Skeletal muscle tissue (tissue), 4 donors: ENCODE data around the gene COL1A2. TPM values are rescaled to one million over a fixed set of nuclear protein-coding genes. Genes with fewer than 3 reads are reported as not detected.

Source experiments
- H3K27ac ChIP-seq: one replicate; pipeline ENCODE4 v1.7.0; 2013; ENCODE audit warnings: mild to moderate bottlenecking, low read depth, low read length, inconsistent platforms
- H3K27me3 ChIP-seq, 3 donors: one replicate each; pipeline ENCODE4 v1.7.0; 2013; ENCODE audit warnings: low read length in 3 of 3; ENCODE audit not compliant: control insufficient read depth in 3 of 3, insufficient read depth in 3 of 3
- H3K36me3 ChIP-seq, 3 donors: one replicate each; pipeline ENCODE4 v1.7.0; 2013; ENCODE audit warnings: low read length in 3 of 3; ENCODE audit not compliant: control insufficient read depth in 3 of 3, insufficient read depth in 3 of 3
- H3K4me1 ChIP-seq, 3 donors: one replicate each; pipeline ENCODE4 v1.7.0; 2013; ENCODE audit warnings: low read length in 3 of 3, mild to moderate bottlenecking in 3 of 3; ENCODE audit not compliant: control insufficient read depth in 3 of 3, insufficient read depth in 3 of 3
- H3K4me3 ChIP-seq, 3 donors: one replicate each; pipeline ENCODE4 v1.7.0; 2013; ENCODE audit warnings: low read length in 3 of 3
- H3K9ac ChIP-seq, 3 donors: one replicate each; pipeline ENCODE4 v1.7.0; 2013; ENCODE audit warnings: low read length in 3 of 3, mild to moderate bottlenecking in 3 of 3, moderate library complexity in 2 of 3, low read depth in 1 of 3
- H3K9me3 ChIP-seq, 3 donors: one replicate each; pipeline ENCODE4 v1.7.0; 2013; ENCODE audit warnings: low read length in 3 of 3; ENCODE audit not compliant: control insufficient read depth in 3 of 3
- total RNA-seq: library from RNA; depleted of rRNA; stranded (reverse); fragments of >200 nt; gene quantifications from one replicate; pipeline ENCODE4 v1.2.3, GENCODE V29; 2014
- donor health status: Osteomylitis.

Gene COL1A2
- total RNA-seq, 1 donor from 2014 or later, result 6,663 TPM

GRCh38 chr7:94452239-94452638 lies 57.5 kb downstream of the COL1A2 start:
- Histone ChIP-seq H3K27me3 (no peaks in the 10 kb centered on the region), H3K9me3 (no peaks in the 10 kb centered on the region), H3K4me3 (no peak overlapping the region), H3K27ac (no peak overlapping the region), H3K4me1 (peaks cover 0 to 3% (median 0%) of the 10 kb centered on the region in 3 donors), H3K36me3 (no peaks in the 10 kb centered on the region), H3K9ac (no peak overlapping the region)

GRCh38 chr7:94453898-94454297 lies 59.2 kb downstream of the COL1A2 start:
- no peak overlapping the region for H3K27ac ChIP-seq
- H3K4me1 ChIP-seq, result peaks cover 0 to 3% (median 0%) of the 10 kb centered on the region in 3 donors
- no peak overlapping the region for H3K4me3 ChIP-seq
- H3K9ac ChIP-seq, result no peak overlapping the region
- no peaks in the 10 kb centered on the region for H3K27me3 ChIP-seq
- H3K9me3 ChIP-seq, result no peaks in the 10 kb centered on the region
- no peaks in the 10 kb centered on the region for H3K36me3 ChIP-seq

GRCh38 chr7:94458041-94458440 lies 63.3 kb downstream of the COL1A2 start:
- H3K27ac ChIP-seq, result no peak overlapping the region
- no peaks in the 10 kb centered on the region for H3K4me1 ChIP-seq
- no peaks in the 10 kb centered on the region for H3K27me3 ChIP-seq
- no peaks in the 10 kb centered on the region for H3K36me3 ChIP-seq
- H3K9ac ChIP-seq, result no peak overlapping the region
- H3K9me3 ChIP-seq, result no peaks in the 10 kb centered on the region
- no peak overlapping the region for H3K4me3 ChIP-seq

GRCh38 chr7:94466516-94466915 lies 71.8 kb downstream of the COL1A2 start:
- Histone ChIP-seq H3K36me3 (no peaks in the 10 kb centered on the region), H3K27me3 (no peaks in the 10 kb centered on the region), H3K27ac (no peak overlapping the region)

GRCh38 chr7:94471604-94472003 lies 76.9 kb downstream of the COL1A2 start:
- no peaks in the 10 kb centered on the region for H3K36me3 ChIP-seq
- no peak overlapping the region for H3K4me3 ChIP-seq

More at GRCh38 chr7:94466516-94466915, 71.8 kb downstream of the COL1A2 start:
- no peaks in the 10 kb centered on the region for H3K4me1 ChIP-seq
- H3K9me3 ChIP-seq, result peaks cover 0 to 2% (median 0%) of the 10 kb centered on the region in 3 donors
- H3K4me3 ChIP-seq, result no peak overlapping the region
- no peak overlapping the region for H3K9ac ChIP-seq

GRCh38 chr7:94472608-94473007 lies 77.9 kb downstream of the COL1A2 start:
- Histone ChIP-seq H3K27ac (no peak overlapping the region), H3K4me3 (no peak overlapping the region), H3K9me3 (peaks cover 0 to 2% (median 0%) of the 10 kb centered on the region in 3 donors), H3K36me3 (no peaks in the 10 kb centered on the region), H3K27me3 (no peaks in the 10 kb centered on the region), H3K9ac (no peak overlapping the region), H3K4me1 (no peaks in the 10 kb centered on the region)

More at GRCh38 chr7:94471604-94472003, 76.9 kb downstream of the COL1A2 start:
- H3K9me3 ChIP-seq, result peaks cover 0 to 2% (median 0%) of the 10 kb centered on the region in 3 donors
- no peak overlapping the region for H3K27ac ChIP-seq
- no peaks in the 10 kb centered on the region for H3K27me3 ChIP-seq
- H3K4me1 ChIP-seq, result no peaks in the 10 kb centered on the region
- no peak overlapping the region for H3K9ac ChIP-seq

- no peak overlapping the region for H3K27ac ChIP-seq
- no peaks in the 10 kb centered on the region for H3K4me1 ChIP-seq
- no peaks in the 10 kb centered on the region for H3K36me3 ChIP-seq
- no peak overlapping the region for H3K9ac ChIP-seq
- no peaks in the 10 kb centered on the region for H3K9me3 ChIP-seq
- no peaks in the 10 kb centered on the region for H3K27me3 ChIP-seq
- no peak overlapping the region for H3K4me3 ChIP-seq
Observed at GRCh38 chr7:94476251-94476840, 81.7 kb downstream of the COL1A2 start.

GRCh38 chr7:94477878-94478277 lies 83.2 kb downstream of the COL1A2 start:
- H3K27ac ChIP-seq, result no peak overlapping the region
- no peaks in the 10 kb centered on the region for H3K36me3 ChIP-seq
- H3K9ac ChIP-seq, result no peak overlapping the region
- no peaks in the 10 kb centered on the region for H3K4me1 ChIP-seq
- H3K27me3 ChIP-seq, result no peaks in the 10 kb centered on the region
- H3K9me3 ChIP-seq, result no peaks in the 10 kb centered on the region
- H3K4me3 ChIP-seq, result no peak overlapping the region

- no peak overlapping the region for H3K9ac ChIP-seq
- H3K9me3 ChIP-seq, result no peaks in the 10 kb centered on the region
- no peaks in the 10 kb centered on the region for H3K27me3 ChIP-seq
- no peaks in the 10 kb centered on the region for H3K4me1 ChIP-seq
- no peak overlapping the region for H3K4me3 ChIP-seq
- no peaks in the 10 kb centered on the region for H3K36me3 ChIP-seq
- no peak overlapping the region for H3K27ac ChIP-seq
Observed at GRCh38 chr7:94478648-94479214, 84.0 kb downstream of the COL1A2 start.
